ENCODE results near the gene AHDC1.

GRCh38 chr1:27588256-27589232, 15.4 kb downstream of the AHDC1 start:
- no peak for TF ChIP-seq CTCF (IDR thresholded peaks at IDR 0.05; ENCODE audit: borderline replicate concordance, extremely low read depth, low read length, poor library complexity, severe bottlenecking)
- no peak for TF ChIP-seq EZH2 (IDR thresholded peaks at IDR 0.05; ENCODE audit: borderline replicate concordance, low read depth, low read length, severe bottlenecking)
